Activated CD8-positive, alpha-beta T cell treated with anti-CD3 and anti-CD28 coated beads for 36 hours (primary cell): ENCODE results near the gene MLKL. TPM values are rescaled to one million over a fixed set of nuclear protein-coding genes. Genes with fewer than 3 reads are reported as not detected.

ENCODE experiments used
- ATAC-seq: fragments of 200-7000 bp; cut with Tn5 transposase; one replicate; pipeline ENCODE4 v1.10.0; 2021; ENCODE audit warnings: mild to moderate bottlenecking, moderate library complexity
- CTCF ChIA-PET: fragments of 350-600 bp; sonication (Branson Sonifier 250); formaldehyde crosslinking; loops from one replicate; lab custom pipeline; 2021; ENCODE audit warnings: antibody characterized with exemption; lab: Charles Lee
- POLR2A ChIA-PET: fragments of 350-600 bp; sonication (Branson Sonifier 250); formaldehyde crosslinking; loops from one replicate; lab custom pipeline; 2021; ENCODE audit warnings: antibody characterized with exemption; lab: Charles Lee
- DNase-seq: peaks from one replicate; pipeline ENCODE4 v3.0.0-alpha.2; 2020
- H3K27ac Mint-ChIP-seq: one replicate; pipeline ENCODE4 v1.8.0; 2021; ENCODE audit warnings: mild to moderate bottlenecking, mixed read lengths
- H3K27me3 Mint-ChIP-seq: one replicate; pipeline ENCODE4 v1.8.0; 2021; ENCODE audit warnings: mixed read lengths
- H3K36me3 Mint-ChIP-seq: one replicate; pipeline ENCODE4 v1.8.0; 2021; ENCODE audit warnings: low read depth, mixed read lengths
- H3K4me1 Mint-ChIP-seq: one replicate; pipeline ENCODE4 v1.8.0; 2021; ENCODE audit warnings: low read depth, mixed read lengths
- H3K4me3 Mint-ChIP-seq: one replicate; pipeline ENCODE4 v1.8.0; 2021; ENCODE audit warnings: mild to moderate bottlenecking, moderate library complexity, mixed read lengths
- H3K9me3 Mint-ChIP-seq: one replicate; pipeline ENCODE4 v1.8.0; 2021; ENCODE audit warnings: mixed read lengths
- CTCF ChIP-seq: fragments of 200-600 bp; IDR thresholded peaks from one replicate; pipeline ENCODE4 v1.8.0; 2022; ENCODE audit warnings: antibody characterized with exemption, mild to moderate bottlenecking
- intact Hi-C: fragments of 100-400 bp; cut with micrococcal nuclease; formaldehyde crosslinking; loops from one replicate; pipeline ENCODE4 v1.10.0; 2022
- total RNA-seq, 2 experiments: library from RNA; stranded (reverse); gene quantifications; one replicate each; pipeline ENCODE4 v1.2.3, GENCODE V29; 2021

Gene MLKL
- total RNA-seq, 2 experiments from 2014 or later, result 18.5 to 18.8 TPM

GRCh38 chr16:74709441-74709877 lies 8.8 kb upstream of the MLKL start:
- no peaks in the 10 kb centered on the region for H3K27me3 Mint-ChIP-seq
- H3K36me3 Mint-ChIP-seq, result no peaks in the 10 kb centered on the region

GRCh38 chr16:74700116-74700437 lies 585 bp downstream of the MLKL start:
- no peaks in the 10 kb centered on the region for H3K27me3 Mint-ChIP-seq
- no peak for TF ChIP-seq CTCF

More at GRCh38 chr16:74709441-74709877, 8.8 kb upstream of the MLKL start:
- H3K4me3 Mint-ChIP-seq, result no peak overlapping the region
- H3K4me1 Mint-ChIP-seq, result peaks cover 12% of the 10 kb centered on the region
- ChIA-PET CTCF (interaction anchor here (0.8 to 5.9 kb wide), 13 partner anchors 9 to 401 kb away, joined by 3 to 44 read pairs (median 4); partner anchors contain the start of gene MLKL), POLR2A (no interaction called here)
- no peaks in the 10 kb centered on the region for H3K9me3 Mint-ChIP-seq
- peak; percentile 99 for ATAC-seq
- peak; percentile 95 for TF ChIP-seq CTCF
- peak; percentile 84 for DNase-seq
- no peak overlapping the region for H3K27ac Mint-ChIP-seq
- intact Hi-C loops, result loop anchor here (10.0 kb wide), 1 partner anchor 145 kb away; no protein-coding TSS in a partner anchor

GRCh38 chr16:74699666-74700065 lies 996 bp downstream of the MLKL start:
- ATAC-seq, result no peak
- TF ChIP-seq CTCF, result no peak
- Mint-ChIP-seq H3K4me1 (peaks cover 48% of the 10 kb centered on the region), H3K4me3 (peak overlapping the region; percentile 86), H3K27me3 (no peaks in the 10 kb centered on the region), H3K36me3 (peaks cover 23% of the 10 kb centered on the region), H3K9me3 (no peaks in the 10 kb centered on the region), H3K27ac (peak overlapping the region; percentile 68)
- CTCF ChIA-PET, result interaction anchor here (0.9 to 3.9 kb wide), 5 partner anchors 10 to 163 kb away, joined by 3 to 17 read pairs (median 14); partner anchors contain the start of gene GLG1
- DNase-seq, result peak; percentile 27
- POLR2A ChIA-PET, result interaction anchor here (0.6 to 5.2 kb wide), 10 partner anchors 9 to 830 kb away, joined by 3 to 51 read pairs (median 4); partner anchors contain the start of genes PSMD7 and RFWD3
- intact Hi-C loops, result loop anchor here (10.0 kb wide), 1 partner anchor 155 kb away; no protein-coding TSS in a partner anchor

More at GRCh38 chr16:74700116-74700437, 585 bp downstream of the MLKL start:
- Mint-ChIP-seq H3K4me3 (peak overlapping the region; percentile 86), H3K36me3 (peaks cover 22% of the 10 kb centered on the region), H3K27ac (peak overlapping the region; percentile 97), H3K9me3 (no peaks in the 10 kb centered on the region), H3K4me1 (peaks cover 51% of the 10 kb centered on the region)
- ChIA-PET POLR2A (interaction anchor here (0.6 to 5.2 kb wide), 10 partner anchors 9 to 830 kb away, joined by 3 to 51 read pairs (median 4); partner anchors contain the start of genes PSMD7 and RFWD3), CTCF (interaction anchor here (0.5 to 3.9 kb wide), 7 partner anchors 10 to 401 kb away, joined by 3 to 17 read pairs (median 4); partner anchors contain the start of genes GLG1 and RFWD3)
- DNase-seq (peak; percentile 52), ATAC-seq (peak; percentile 12)
- intact Hi-C loops, result loop anchor here (10.0 kb wide), 1 partner anchor 155 kb away; no protein-coding TSS in a partner anchor

GRCh38 chr16:74698222-74698621 lies 2.4 kb downstream of the MLKL start:
- TF ChIP-seq CTCF, result no peak
- CTCF ChIA-PET, result interaction anchor here (0.7 to 3.9 kb wide), 2 partner anchors 12 to 165 kb away, joined by 5 to 17 read pairs; no protein-coding TSS in a partner anchor
- ATAC-seq (no peak), DNase-seq (no peak)
- peak overlapping the region; percentile 80 for H3K27ac Mint-ChIP-seq
- POLR2A ChIA-PET, result interaction anchor here (0.6 to 5.2 kb wide), 5 partner anchors 7 to 164 kb away, joined by 3 to 51 read pairs (median 3); partner anchors contain the start of gene RFWD3
- no peaks in the 10 kb centered on the region for H3K27me3 Mint-ChIP-seq
- intact Hi-C loops, result no loop called here
- H3K4me3 Mint-ChIP-seq, result peak overlapping the region; percentile 86
- peaks cover 29% of the 10 kb centered on the region for H3K36me3 Mint-ChIP-seq
- H3K9me3 Mint-ChIP-seq, result no peaks in the 10 kb centered on the region
- peaks cover 45% of the 10 kb centered on the region for H3K4me1 Mint-ChIP-seq
